DOHH2 (cell line): ENCODE data around the gene ZIC4.

Experiments
- H3F3A ChIP-seq: fragments of 200-600 bp; sonication (generic), shearing (Covaris generic); 2 replicates; pipeline ENCODE4 v1.6.0; 2016; ENCODE audit warnings: antibody characterized with exemption, mild to moderate bottlenecking; ENCODE audit not compliant: control insufficient read depth, insufficient read depth
- H3K27ac ChIP-seq: fragments of 200-600 bp; sonication (generic); 2 replicates; pipeline ENCODE4 v1.5.1; 2014; ENCODE audit warnings: low read depth, mild to moderate bottlenecking, low read length, moderate library complexity
- H3K27me3 ChIP-seq: fragments of 200-600 bp; sonication (generic); 2 replicates; pipeline ENCODE4 v1.6.1; 2014; ENCODE audit warnings: mild to moderate bottlenecking, low read length, mixed read lengths; ENCODE audit not compliant: control insufficient read depth
- H3K36me3 ChIP-seq: fragments of 200-600 bp; sonication (generic); 2 replicates; pipeline ENCODE4 v1.6.1; 2014; ENCODE audit warnings: mild to moderate bottlenecking, low read length, moderate library complexity, mixed read lengths; ENCODE audit not compliant: control insufficient read depth
- H3K4me1 ChIP-seq: fragments of 200-600 bp; sonication (generic); 2 replicates; pipeline ENCODE4 v1.6.1; 2014; ENCODE audit warnings: mild to moderate bottlenecking, low read length, mixed read lengths; ENCODE audit not compliant: control insufficient read depth
- H3K4me2 ChIP-seq: fragments of 200-600 bp; sonication (generic); 2 replicates; pipeline ENCODE4 v1.6.0; 2014; ENCODE audit warnings: mild to moderate bottlenecking, low read length, moderate library complexity
- H3K4me3 ChIP-seq: fragments of 200-600 bp; sonication (generic); 2 replicates; pipeline ENCODE4 v1.5.1; 2014; ENCODE audit warnings: mild to moderate bottlenecking, low read length, mixed read lengths
- H3K79me2 ChIP-seq: fragments of 200-600 bp; sonication (generic); 2 replicates; pipeline ENCODE4 v1.6.1; 2014; ENCODE audit warnings: mild to moderate bottlenecking, low read length, mixed read lengths; ENCODE audit not compliant: control insufficient read depth
- H3K9me2 ChIP-seq: fragments of 200-600 bp; sonication (generic); replicated peaks from 2 replicates; pipeline ENCODE4 v1.6.1; 2014; ENCODE audit warnings: mild to moderate bottlenecking, low read length, mixed read lengths; ENCODE audit not compliant: control insufficient read depth
- H3K9me3 ChIP-seq: fragments of 200-600 bp; sonication (generic); 2 replicates; pipeline ENCODE4 v1.6.1; 2014; ENCODE audit warnings: antibody characterized with exemption, low read length, mixed read lengths; ENCODE audit not compliant: control insufficient read depth, insufficient read depth
- H4K20me1 ChIP-seq: fragments of 200-600 bp; sonication (generic); 2 replicates; pipeline ENCODE4 v1.6.0; 2014; ENCODE audit warnings: low read depth, mild to moderate bottlenecking, antibody characterized with exemption, low read length, moderate library complexity; ENCODE audit not compliant: control insufficient read depth, insufficient read depth
- CTCF ChIP-seq: fragments of 200-600 bp; sonication (generic); IDR thresholded peaks from one replicate; pipeline ENCODE4 v1.5.1; 2014; ENCODE audit warnings: antibody characterized with exemption, mild to moderate bottlenecking, low read depth, low read length; ENCODE audit not compliant: poor library complexity, severe bottlenecking
- EZH2phosphoT487 ChIP-seq: fragments of 200-600 bp; sonication (generic); IDR thresholded peaks from 2 replicates; pipeline ENCODE4 v1.6.1; 2017; ENCODE audit warnings: borderline replicate concordance, mild to moderate bottlenecking, antibody characterized with exemption, low read length, moderate library complexity, mixed read lengths

ZIC4 gene

GRCh38 chr3:147341727-147342126 lies 64.6 kb downstream of the ZIC4 start:
- Histone ChIP-seq H3K4me2 (no peak overlapping the region), H3K36me3 (no peaks in the 10 kb centered on the region), H3K79me2 (no peaks in the 10 kb centered on the region), H3F3A (no peaks in the 10 kb centered on the region), H3K9me3 (no peaks in the 10 kb centered on the region; the same call in 1 of the 2 replicates), H4K20me1 (no peaks in the 10 kb centered on the region), H3K9me2 (no peaks in the 10 kb centered on the region), H3K4me3 (no peak overlapping the region), H3K4me1 (no peaks in the 10 kb centered on the region), H3K27me3 (no peaks in the 10 kb centered on the region), H3K27ac (no peak overlapping the region)
- TF ChIP-seq EZH2phosphoT487 (no peak), CTCF (no peak)

DNA sequence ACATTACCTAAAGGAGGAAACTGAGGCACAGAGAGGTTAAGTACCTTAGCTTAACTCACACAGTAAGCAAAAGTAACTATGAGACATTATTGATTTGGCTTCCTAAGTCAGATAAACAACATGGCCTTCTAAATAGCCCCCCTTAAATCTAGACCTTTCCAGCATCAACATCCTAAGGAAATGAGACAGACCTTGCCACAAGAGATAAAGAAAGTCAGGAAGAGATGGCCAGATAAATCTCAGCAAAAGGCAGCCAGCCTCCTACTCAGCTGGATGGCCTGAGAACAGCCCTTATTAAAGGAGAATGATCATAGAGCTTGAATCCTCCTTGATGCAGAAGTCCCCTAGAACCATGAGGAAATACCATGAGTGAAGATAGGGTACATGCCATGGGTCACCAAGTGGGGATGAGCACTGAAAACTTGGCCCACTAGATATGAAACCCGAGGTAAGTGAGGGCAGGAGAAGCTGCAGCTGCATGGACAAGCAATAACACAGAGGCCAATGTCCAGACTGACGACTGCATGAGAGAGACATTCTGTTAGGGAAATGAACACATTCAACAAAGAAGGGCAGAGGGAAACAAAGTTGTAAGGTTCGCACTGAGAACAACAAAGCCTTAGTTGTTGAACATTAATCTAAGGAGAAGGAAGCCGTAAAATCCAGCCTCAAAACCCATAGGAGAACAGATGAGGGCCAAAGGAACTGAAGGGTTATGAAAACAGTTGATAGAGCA lies 69.6 kb downstream of the ZIC4 start:
- no peaks in the 10 kb centered on the region for H3F3A ChIP-seq
- no peak overlapping the region for H3K4me3 ChIP-seq
- no peaks in the 10 kb centered on the region for H3K79me2 ChIP-seq
- H3K9me2 ChIP-seq = no peaks in the 10 kb centered on the region
- no peak overlapping the region for H3K4me2 ChIP-seq
- no peaks in the 10 kb centered on the region; the same call in 1 of the 2 replicates for H3K9me3 ChIP-seq
- TF ChIP-seq CTCF (no peak), EZH2phosphoT487 (no peak)
- H3K4me1 ChIP-seq = no peaks in the 10 kb centered on the region
- no peaks in the 10 kb centered on the region for H4K20me1 ChIP-seq
- no peak overlapping the region for H3K27ac ChIP-seq
- H3K27me3 ChIP-seq = no peaks in the 10 kb centered on the region
- no peaks in the 10 kb centered on the region for H3K36me3 ChIP-seq
